ENCODE measurements around the gene PRKCZ.

PRKCZ gene

DNA sequence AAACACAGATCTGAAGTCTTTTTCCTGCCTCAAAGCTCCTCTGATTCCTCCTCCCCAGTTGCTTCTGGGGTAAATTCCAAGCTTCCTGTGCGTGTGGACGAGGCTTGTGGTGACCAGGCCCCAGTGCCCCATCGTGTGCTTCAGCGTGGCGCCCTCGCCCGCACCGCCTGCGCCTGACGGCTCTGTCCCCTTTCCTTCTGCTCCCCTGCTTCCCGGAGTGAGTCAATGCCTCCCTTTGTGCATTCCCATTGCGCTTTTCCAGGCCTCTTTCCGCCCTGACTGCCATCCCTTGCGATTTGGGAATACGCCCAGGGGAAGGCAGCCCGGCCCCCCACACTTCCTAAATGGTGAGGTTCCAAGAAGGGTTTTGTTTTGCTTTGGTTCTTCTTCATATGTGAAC lies 108.1 kb downstream of the PRKCZ start:
- H3K4me3 ChIP-seq (replicated peaks; ENCODE audit: low read depth, low read length), result no peak overlapping the region
- TF ChIP-seq, protein P1, sequence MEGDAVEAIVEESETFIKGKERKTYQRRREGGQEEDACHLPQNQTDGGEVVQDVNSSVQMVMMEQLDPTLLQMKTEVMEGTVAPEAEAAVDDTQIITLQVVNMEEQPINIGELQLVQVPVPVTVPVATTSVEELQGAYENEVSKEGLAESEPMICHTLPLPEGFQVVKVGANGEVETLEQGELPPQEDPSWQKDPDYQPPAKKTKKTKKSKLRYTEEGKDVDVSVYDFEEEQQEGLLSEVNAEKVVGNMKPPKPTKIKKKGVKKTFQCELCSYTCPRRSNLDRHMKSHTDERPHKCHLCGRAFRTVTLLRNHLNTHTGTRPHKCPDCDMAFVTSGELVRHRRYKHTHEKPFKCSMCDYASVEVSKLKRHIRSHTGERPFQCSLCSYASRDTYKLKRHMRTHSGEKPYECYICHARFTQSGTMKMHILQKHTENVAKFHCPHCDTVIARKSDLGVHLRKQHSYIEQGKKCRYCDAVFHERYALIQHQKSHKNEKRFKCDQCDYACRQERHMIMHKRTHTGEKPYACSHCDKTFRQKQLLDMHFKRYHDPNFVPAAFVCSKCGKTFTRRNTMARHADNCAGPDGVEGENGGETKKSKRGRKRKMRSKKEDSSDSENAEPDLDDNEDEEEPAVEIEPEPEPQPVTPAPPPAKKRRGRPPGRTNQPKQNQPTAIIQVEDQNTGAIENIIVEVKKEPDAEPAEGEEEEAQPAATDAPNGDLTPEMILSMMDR (IDR thresholded peaks at IDR 0.05; ENCODE audit: low read length, missing control alignments), result no peak
- no peak for DNase-seq (ENCODE audit: low read depth)

DNA sequence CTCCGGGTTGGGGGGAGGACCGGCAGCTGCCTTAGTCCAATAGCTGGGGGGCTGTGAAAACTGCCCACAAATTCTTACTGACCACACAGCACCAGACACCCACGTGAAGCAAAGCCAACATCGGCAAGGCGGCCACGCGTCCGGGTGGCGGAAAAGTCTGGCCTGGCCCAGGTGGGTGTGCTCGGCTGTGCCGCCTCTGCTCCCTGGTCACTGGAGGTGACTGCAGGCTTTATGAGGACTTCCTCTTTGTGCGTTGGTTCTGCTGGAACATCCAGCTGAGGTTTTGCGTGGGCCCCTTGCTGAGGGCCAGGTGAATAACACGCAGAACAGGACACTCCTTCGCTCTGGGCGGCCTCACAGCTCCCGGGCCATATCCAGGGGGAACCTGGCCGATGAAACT lies 108.9 kb downstream of the PRKCZ start:
- no peak for DNase-seq (ENCODE audit: low read depth)
- no peak overlapping the region for H3K4me3 ChIP-seq (replicated peaks; ENCODE audit: low read depth, low read length)
- TF ChIP-seq, protein P1 (IDR thresholded peaks at IDR 0.05; ENCODE audit: low read length, missing control alignments), result no peak

DNA sequence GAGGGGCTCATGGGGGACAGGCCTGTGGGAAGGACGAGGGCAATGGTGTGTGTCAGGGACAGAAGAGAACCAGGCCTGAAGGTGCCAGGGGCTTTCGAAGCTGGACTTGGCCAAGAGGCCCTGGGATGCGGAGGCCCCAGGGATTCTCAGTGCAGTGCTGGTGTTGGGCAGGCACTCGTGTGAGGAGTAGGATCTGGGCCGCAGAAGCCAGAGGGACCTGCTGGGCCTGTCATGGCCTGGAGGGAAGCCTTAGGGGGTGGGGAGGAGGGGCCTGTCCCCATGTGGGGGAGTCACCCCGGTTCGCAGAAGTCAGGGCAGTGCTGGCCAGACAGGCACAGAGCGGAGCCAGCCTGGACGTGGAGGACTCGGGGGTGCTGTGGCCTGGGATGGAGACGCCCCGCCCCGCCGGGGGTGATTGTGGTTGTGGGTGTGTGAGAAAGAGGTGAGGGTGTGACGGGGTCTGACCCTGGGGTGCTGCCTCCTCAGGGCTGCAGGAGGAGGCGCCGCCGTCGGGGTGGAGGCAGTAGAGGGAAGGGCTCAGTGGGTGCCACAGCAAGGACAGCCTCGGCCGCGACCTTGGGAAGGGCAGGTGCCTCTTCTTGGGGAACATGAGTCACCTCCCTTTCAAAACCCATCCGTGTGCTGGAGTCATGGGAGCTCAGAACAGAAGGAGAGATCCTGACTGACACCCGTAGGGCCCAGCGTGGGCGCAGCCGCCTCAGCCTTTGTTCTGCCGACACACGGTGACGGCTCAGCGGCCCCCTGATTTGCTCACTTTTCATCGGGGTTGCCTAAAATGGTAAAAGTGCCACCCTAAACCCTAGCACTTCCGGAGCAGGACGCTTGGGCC lies 110.5 kb downstream of the PRKCZ start:
- TF ChIP-seq, protein P1 (IDR thresholded peaks at IDR 0.05; ENCODE audit: low read length, missing control alignments), result no peak
- DNase-seq (ENCODE audit: low read depth), result no peak
- H3K4me3 ChIP-seq (replicated peaks; ENCODE audit: low read depth, low read length), result no peak overlapping the region

DNA sequence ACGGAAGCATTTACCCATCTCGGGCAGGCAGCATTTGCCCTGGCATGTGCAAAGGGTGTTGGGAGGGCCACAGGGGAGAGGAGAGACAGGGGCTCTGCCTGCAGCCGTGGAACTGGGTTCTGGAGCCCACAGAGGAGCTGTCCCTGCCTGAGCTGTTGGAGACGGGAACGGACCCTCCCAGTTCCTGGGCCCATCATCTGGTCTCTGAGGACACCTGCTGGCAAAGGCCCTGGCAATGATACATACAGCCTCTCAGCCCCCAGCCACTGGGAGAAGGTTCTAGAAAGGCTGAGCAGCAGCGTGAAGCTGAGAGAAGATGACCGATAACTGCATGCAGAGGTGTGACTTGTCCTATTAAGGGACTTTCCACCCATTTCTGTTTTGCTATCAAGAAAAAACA lies 113.0 kb downstream of the PRKCZ start:
- no peak overlapping the region for H3K4me3 ChIP-seq (replicated peaks; ENCODE audit: low read depth, low read length)
- TF ChIP-seq, protein P1 (IDR thresholded peaks at IDR 0.05; ENCODE audit: low read length, missing control alignments), result no peak
- DNase-seq (ENCODE audit: low read depth), result no peak

DNA sequence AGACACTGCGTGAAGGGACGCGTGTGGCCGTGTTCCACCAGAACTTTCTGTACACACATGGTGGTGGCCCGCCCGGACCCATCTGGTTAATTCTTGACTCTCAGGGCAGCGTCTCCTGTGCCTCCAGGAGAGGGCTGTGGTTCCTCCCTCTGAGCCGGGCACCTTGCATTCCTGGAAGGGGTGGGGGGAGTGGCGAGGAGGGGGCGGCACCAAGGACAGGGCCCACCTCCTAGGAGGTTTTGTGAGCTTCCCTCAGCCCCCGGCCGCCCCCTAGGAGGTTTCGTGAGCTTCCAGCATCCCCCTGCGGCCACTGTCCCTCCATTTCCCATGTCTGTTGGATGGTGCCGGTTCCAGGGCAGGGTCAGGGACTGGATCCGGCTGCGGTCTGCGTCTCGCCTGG lies 115.4 kb downstream of the PRKCZ start:
- TF ChIP-seq, protein P1 (IDR thresholded peaks at IDR 0.05; ENCODE audit: low read length, missing control alignments), result no peak
- no peak for DNase-seq (ENCODE audit: low read depth)
- no peak overlapping the region for H3K4me3 ChIP-seq (replicated peaks; ENCODE audit: low read depth, low read length)

DNA sequence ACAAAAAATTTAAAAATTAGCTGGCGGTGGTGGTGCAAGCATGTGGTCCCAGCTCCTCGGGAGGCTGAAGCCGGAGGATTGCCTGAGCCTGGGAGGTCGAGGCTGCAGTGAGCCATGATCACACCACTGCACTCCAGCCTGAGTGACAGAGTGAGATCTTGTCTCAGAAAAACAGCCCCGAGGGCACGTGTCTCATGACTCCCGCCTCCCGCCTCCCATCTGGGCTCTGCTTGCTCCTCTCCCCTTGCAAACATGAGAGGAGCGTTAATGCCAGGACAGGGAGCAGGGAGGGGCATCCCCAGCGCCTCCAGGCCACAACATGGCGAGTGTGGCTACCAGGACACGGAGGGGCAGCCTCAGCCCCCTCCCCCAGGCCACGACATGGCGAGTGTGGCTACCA lies 116.0 kb downstream of the PRKCZ start:
- DNase-seq (ENCODE audit: low read depth), result no peak
- no peak overlapping the region for H3K4me3 ChIP-seq (replicated peaks; ENCODE audit: low read depth, low read length)
- TF ChIP-seq, protein P1 (IDR thresholded peaks at IDR 0.05; ENCODE audit: low read length, missing control alignments), result no peak

- no peak for DNase-seq (ENCODE audit: low read depth)
- TF ChIP-seq, protein P1 (IDR thresholded peaks at IDR 0.05; ENCODE audit: low read length, missing control alignments), result no peak
- no peak overlapping the region for H3K4me3 ChIP-seq (replicated peaks; ENCODE audit: low read depth, low read length)
Measured at GRCh38 chr1:2166695-2167094, 116.5 kb downstream of the PRKCZ start.
